GM21447 (cell line): ENCODE measurements around the gene ZNF236.
"Not testable (repeated sequence)": the region's sequence is repeated elsewhere in the genome, so short reads cannot be mapped to it uniquely, and the experiment has no call there.

ENCODE experiments used
- ATAC-seq: cut with Tn5 transposase; IDR thresholded peaks from one replicate; pipeline ENCODE4 v1.9.1; 2021; ENCODE audit not compliant: unreplicated experiment

The ZNF236 gene

DNA sequence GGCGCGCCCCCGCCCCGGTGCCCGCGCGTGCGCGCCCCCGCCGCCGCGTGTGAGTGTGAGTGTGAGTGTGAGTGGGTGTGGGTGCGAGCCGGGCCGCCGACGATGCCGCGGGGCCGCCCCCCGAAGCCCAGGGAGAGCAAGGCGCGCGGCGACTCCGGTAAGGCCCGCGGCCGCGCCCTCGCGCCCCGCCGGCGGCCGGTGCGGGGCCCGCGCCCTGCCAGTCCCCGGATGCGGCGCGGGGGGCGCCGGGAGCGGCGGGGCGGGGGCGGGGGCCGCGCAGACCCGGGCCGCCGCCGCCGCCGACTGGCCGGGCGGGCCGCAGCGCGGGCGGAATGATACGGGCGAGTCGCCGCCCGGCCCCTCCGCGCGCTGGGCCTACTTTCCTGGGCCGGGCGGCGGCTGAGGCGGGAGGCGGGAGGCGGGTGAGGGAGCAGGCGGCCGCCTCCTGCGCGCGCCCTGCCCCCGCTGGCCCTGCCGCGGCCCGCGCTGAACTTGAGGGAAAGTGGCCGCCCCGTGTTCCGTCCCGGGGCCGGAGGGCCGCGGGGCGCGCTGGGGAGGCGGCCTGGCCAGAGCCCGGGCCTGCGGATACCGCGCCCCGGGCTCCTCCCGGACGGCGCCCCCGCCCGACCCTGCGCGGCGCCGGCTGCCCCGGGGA is at the start of gene ZNF236:
TSS of gene ZNF236 (plus strand) at position 52 of the 655 bp plus-strand sequence. CDS start at position 103, 51 bp downstream.
- ATAC-seq, result peak; percentile 27

- no peak for ATAC-seq
These were observed 49.7 kb upstream of the ZNF236 start for GRCh38 chr18:76772665-76773064.

GRCh38 chr18:76777036-76777435 is 45.3 kb upstream of the ZNF236 start:
- not testable (repeated sequence) for ATAC-seq

GRCh38 chr18:76783786-76784484 is 38.4 kb upstream of the ZNF236 start:
- no peak for ATAC-seq

DNA sequence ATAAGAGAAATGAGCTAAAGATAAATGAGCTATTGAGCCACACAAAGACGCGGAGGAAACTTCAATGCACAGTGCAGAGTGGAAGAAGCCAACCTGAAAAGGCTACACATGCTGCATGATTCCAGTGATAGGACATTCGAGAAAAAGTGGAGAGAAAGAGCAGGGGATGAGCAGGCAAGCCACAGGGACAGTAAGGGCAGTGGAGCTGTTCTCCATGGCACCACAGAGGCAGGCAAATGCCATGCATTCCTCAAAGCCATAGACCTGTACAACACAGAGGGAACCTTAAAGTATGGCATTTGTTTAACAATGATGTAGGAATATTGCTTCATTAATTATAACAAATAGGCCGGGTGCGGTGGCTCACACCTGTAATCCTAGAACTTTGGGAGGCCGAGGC is 36.5 kb upstream of the ZNF236 start:
- no peak for ATAC-seq

DNA sequence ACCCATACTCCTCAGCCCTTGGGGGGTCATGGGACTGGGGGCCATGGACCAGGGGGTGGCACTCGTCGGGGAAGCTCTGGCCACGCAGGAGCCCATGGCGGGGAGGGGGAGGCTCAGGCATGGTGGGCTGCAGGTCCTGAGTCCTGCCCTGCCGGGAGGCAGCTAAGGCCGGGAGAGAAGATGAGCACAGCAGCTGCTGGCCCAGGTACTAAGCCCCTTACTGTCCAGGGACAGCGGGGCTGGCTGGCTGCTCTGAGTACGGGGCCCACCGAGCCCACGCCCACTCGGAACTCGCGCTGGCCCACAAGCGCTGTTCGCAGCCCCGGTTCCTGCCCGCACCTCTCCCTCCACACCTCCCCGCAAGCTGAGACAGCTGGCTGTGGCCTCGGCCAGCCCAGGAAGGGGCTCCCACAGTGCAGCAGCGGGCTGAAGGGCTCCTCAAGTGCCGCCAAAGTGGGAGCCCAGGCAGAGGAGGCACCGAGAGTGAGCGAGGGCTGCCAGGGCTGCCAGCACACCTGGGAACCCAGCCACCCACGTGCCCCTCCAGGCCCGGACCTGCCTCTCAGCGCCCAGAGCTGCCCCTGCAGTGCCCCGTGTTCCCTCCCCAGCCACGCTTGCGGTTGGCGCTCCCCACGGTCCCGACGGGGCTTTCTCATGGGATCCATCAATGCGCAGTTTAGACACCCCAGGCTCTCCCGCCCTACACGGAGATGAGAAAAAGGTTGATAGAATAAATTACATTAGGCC is 33.6 kb upstream of the ZNF236 start:
- ATAC-seq, result no peak

- no peak for ATAC-seq
These were observed 31.3 kb upstream of the ZNF236 start for GRCh38 chr18:76791106-76791505.

DNA sequence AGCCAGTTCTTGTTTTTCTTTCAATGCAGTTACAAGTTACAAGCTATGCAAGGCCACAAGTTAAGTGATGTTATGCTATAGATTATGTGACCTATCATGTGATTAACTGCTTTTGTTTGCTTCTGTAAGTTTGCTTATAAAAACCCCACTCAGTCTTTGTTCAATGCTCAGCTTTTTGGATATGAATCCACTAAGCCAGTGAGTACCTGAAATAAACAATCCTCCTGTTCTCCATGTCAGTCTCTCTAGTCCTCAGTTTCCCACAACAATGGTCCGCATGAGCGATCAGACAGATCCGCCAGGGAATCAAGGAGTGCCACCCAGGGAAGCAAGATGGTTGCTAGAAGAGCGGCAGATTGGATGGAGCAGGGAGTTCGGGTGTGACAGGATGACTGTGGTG is 30.7 kb upstream of the ZNF236 start:
- ATAC-seq, result no peak

DNA sequence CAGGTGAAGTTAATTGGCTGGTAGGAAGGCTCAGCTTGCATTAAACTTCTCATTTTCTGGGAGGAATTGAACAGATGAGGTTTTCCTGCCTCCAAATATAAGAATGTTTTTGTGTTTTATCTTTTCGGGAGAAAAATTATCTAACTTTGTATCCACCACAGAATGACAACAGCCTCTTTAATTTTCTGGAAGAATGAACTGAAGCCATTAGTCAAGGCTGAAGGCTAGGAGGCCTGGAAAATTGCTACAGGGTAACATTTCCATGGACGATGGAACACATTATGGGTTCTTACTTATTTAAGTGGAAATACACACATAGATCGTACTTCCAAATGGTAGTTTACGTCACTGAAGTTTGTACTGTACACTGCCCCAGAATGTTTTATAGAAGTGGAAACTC is 28.0 kb upstream of the ZNF236 start:
- ATAC-seq, result no peak

- peak; percentile 87 for ATAC-seq
These were observed 20.5 kb upstream of the ZNF236 start for GRCh38 chr18:76801567-76802505.

DNA sequence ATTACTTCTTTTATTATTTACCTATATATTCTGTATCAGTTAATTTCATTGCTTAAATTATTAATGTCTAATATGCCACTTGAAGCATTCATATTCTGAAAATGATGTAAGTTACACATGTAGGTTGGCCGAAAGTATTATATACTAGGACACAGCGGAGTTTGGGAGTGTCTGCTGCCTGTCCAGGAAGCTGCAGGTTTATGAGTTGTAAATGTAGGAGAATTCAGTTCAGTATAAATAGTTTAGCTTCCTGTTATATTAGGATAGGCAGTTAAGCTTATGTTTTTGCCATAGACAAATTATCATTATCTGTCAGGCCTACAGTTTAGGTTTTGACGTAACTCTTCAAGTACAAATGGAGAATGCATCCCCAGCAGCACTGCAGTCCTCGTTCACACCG is 18.9 kb upstream of the ZNF236 start:
- ATAC-seq, result no peak

DNA sequence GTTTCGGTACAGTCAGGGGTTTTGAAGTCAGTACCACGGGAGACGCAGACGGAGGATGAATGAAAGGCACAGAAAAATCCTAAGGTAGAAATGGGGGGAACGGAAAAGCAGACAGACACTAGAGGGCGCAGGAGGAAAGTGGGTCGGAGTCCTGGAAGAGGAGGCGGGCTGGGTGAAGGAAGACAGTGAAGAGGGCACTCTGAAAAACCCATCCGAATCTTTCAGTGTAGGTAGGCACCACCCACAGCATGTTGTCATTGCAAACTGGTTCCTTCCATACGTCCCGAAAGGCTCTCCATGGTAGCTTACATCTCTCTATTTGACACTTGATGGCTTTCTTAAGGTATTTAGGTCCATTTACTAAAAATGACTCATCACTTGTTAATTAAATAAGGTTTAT is 18.5 kb upstream of the ZNF236 start:
- peak; percentile 59 for ATAC-seq

DNA sequence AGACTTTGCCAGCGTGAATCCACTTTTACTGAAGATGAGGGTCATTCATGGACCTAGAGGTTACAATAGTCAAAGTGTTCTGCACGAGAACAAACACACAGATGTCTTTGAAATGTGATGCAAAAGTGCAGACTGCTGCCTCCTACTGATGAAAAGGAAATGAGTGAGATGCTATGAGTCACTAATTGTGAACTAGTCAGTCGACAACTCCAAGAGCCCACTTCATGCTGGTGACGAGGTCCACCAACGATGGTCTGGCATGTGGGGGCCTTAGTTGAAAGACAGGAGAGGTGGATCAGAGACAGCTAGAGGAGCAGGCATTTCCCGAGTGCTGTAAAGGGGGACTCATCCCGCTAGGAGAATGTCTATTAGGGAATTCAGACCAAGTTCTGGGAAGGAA is 17.1 kb upstream of the ZNF236 start:
- ATAC-seq, result no peak

DNA sequence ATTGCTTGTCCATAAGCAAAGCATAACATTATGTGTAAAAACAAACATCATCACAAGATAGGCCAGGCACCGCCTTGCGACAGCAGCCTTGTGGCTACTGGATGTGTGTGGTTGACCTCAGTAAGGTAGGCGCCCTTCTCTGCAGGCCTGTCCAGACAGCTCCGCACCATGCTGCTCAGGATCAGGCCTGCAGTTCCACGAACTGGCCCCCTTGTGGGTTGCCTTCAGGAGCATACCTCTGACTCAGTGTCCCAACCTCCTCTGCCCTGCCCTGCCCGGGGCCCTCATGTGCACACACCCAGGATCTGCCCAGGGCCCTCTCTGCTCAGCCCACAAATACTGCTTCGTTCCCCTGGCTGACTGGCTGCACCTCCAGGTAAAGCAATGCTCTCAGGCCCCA is 16.1 kb upstream of the ZNF236 start:
- no peak for ATAC-seq

DNA sequence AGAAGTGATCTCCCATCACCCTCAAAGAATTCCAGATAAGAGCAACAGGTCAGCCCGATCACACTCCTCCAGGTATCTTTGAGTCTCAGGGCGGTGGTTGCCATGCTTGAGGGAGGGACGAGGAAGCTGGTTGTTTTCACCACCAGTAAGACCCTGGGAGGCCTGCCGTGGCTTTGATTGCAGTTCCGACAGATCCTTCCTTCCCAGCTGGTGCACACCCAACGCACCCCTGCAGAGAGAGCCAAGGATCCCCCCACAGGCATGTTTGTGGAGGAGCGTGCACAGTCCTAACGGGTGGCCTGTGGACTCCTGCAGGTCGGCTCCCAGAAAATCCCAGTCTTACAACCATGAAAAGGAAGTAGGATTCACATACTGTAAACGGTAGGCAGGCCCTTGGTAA is 13.8 kb upstream of the ZNF236 start:
- ATAC-seq, result no peak

GRCh38 chr18:76811530-76811929 is 10.8 kb upstream of the ZNF236 start:
- ATAC-seq, result not testable (repeated sequence)

GRCh38 chr18:76814256-76814655 is 8.1 kb upstream of the ZNF236 start:
- ATAC-seq, result no peak

GRCh38 chr18:76816127-76816526 is 6.2 kb upstream of the ZNF236 start:
- ATAC-seq, result no peak

DNA sequence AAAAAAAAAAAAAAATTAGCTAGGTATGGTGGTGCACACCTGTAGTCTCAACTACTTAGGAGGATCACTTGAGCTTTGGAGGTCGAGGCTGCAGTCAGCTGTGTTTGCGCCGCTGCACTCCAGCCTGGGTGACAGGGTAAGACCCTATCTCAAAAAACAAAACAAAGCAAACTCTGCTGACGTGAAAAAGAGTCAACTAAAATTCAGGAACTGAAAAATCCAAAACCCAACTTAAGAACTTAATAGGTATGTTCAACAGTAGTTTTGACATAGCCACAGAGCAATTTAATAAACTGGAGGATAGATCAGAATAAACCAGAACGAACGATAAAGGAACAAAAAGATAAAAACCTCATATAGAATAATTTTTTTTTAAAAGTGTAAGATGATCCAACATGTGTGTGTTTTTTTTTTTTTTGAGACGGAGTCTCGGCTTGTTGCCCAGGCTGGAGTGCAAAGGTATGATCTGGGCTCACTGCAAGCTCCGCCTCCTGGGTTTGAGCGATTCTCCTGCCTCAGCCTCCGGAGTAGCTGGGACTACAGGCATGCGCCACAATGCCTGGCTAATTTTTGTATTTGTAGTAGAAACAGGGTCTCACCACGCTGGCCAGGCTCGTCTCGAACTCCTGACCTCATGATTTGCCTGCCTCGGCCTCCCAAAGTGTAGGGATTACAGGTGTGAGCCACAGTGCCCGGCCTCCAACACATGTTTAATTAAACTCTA is 4.3 kb upstream of the ZNF236 start:
- no peak for ATAC-seq

- no peak for ATAC-seq
These were observed 2.8 kb upstream of the ZNF236 start for GRCh38 chr18:76819411-76820136.
